ENCODE results near the gene CPB2. TPM values are rescaled to one million over a fixed set of nuclear protein-coding genes. Genes with fewer than 3 reads are reported as not detected.

The CPB2 gene
- total RNA-seq, 1 experiment from 2014 or later = 0.28 TPM

DNA sequence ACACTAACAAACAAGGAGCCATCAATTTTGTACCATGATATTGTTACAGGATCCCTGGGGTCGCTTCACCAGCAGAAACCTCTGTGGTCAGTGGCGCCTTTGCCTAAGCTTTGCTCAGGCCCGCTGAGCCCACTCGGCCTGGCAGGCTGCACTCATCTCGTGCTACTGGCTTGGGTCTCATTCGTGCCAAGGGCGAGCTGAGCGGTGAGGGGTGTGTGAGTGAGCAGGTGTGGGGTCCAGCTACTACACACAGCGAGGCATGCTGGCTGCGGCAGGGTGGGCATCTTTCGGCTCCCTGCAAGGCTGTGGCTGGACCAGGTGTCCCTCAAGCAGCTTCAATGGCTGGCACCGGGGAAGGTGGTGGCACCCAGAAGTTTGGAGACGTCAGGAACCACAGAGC is 19.1 kb downstream of the CPB2 start:
- in situ Hi-C loops (cut with HindIII; ENCODE audit: low pct_unique_long_range_greater_than_20kb, low sequenced_read_pairs) = no loop called here
- no peaks in the 10 kb centered on the region for H3K9me3 ChIP-seq (ENCODE audit: control insufficient read depth, insufficient read depth, low read depth, low read length)
- no peak overlapping the region for H3K4me3 ChIP-seq (ENCODE audit: low read depth in 2 of 2, low read length in 2 of 2)
- H3K36me3 ChIP-seq (ENCODE audit: control insufficient read depth, insufficient read depth, low read length) = no peaks in the 10 kb centered on the region
- TF ChIP-seq, protein P1, sequence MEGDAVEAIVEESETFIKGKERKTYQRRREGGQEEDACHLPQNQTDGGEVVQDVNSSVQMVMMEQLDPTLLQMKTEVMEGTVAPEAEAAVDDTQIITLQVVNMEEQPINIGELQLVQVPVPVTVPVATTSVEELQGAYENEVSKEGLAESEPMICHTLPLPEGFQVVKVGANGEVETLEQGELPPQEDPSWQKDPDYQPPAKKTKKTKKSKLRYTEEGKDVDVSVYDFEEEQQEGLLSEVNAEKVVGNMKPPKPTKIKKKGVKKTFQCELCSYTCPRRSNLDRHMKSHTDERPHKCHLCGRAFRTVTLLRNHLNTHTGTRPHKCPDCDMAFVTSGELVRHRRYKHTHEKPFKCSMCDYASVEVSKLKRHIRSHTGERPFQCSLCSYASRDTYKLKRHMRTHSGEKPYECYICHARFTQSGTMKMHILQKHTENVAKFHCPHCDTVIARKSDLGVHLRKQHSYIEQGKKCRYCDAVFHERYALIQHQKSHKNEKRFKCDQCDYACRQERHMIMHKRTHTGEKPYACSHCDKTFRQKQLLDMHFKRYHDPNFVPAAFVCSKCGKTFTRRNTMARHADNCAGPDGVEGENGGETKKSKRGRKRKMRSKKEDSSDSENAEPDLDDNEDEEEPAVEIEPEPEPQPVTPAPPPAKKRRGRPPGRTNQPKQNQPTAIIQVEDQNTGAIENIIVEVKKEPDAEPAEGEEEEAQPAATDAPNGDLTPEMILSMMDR (IDR thresholded peaks at IDR 0.05) = no peak
- TF ChIP-seq SIN3A (IDR thresholded peaks at IDR 0.05; ENCODE audit: borderline replicate concordance, insufficient read depth, low read depth, low read length) = no peak
- TF ChIP-seq POLR2AphosphoS5 (IDR thresholded peaks at IDR 0.05; ENCODE audit: low read depth, low read length) = no peak
- TF ChIP-seq TCF7L2 (IDR thresholded peaks at IDR 0.05; ENCODE audit: low read depth, low read length) = no peak
- TF ChIP-seq, protein P2, sequence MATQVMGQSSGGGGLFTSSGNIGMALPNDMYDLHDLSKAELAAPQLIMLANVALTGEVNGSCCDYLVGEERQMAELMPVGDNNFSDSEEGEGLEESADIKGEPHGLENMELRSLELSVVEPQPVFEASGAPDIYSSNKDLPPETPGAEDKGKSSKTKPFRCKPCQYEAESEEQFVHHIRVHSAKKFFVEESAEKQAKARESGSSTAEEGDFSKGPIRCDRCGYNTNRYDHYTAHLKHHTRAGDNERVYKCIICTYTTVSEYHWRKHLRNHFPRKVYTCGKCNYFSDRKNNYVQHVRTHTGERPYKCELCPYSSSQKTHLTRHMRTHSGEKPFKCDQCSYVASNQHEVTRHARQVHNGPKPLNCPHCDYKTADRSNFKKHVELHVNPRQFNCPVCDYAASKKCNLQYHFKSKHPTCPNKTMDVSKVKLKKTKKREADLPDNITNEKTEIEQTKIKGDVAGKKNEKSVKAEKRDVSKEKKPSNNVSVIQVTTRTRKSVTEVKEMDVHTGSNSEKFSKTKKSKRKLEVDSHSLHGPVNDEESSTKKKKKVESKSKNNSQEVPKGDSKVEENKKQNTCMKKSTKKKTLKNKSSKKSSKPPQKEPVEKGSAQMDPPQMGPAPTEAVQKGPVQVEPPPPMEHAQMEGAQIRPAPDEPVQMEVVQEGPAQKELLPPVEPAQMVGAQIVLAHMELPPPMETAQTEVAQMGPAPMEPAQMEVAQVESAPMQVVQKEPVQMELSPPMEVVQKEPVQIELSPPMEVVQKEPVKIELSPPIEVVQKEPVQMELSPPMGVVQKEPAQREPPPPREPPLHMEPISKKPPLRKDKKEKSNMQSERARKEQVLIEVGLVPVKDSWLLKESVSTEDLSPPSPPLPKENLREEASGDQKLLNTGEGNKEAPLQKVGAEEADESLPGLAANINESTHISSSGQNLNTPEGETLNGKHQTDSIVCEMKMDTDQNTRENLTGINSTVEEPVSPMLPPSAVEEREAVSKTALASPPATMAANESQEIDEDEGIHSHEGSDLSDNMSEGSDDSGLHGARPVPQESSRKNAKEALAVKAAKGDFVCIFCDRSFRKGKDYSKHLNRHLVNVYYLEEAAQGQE (IDR thresholded peaks at IDR 0.05; ENCODE audit: insufficient read depth in 1 of 2, low read depth in 2 of 2, low read length in 1 of 2) = no peak
- H3K27ac ChIP-seq (ENCODE audit: low read length) = no peak overlapping the region
- H3K4me1 ChIP-seq (ENCODE audit: control insufficient read depth, insufficient read depth, low read length) = no peaks in the 10 kb centered on the region
- DNase-seq (ENCODE audit: low read depth, low spot score) (no peak), ATAC-seq (no peak)
- no TSS peak for BruUV-seq (replicated peaks)
- intact Hi-C loops (cut with micrococcal nuclease; ENCODE audit: unreplicated experiment) = no loop called here
- ChIA-PET POLR2A (no interaction called here), CTCF (interaction anchor here (0.6 kb wide), 1 partner anchor 152 kb away, joined by 4 read pairs; no protein-coding TSS in a partner anchor)
- no peaks in the 10 kb centered on the region; the same call in 1 of the 2 replicates for H3K27me3 ChIP-seq (ENCODE audit: control insufficient read depth, insufficient read depth, low read length)

DNA sequence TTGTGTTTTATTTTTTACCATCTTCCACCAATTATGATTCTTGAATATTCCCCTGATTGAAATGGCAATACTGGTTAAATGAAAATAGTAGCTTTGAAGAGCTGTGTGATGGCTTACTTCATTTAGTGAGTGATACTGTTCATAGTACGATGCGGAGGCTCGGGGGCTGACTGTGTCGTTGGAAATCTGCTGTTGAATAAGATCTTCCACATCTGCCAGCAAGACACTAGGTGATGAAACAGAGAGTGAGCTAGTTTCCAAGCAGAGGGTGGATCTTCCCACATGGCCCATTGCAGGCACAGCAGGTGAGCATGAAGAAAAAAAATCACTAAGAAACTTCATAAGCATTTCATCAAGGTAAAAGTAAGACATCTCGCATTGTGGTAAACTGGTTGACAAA is 22.5 kb downstream of the CPB2 start:
- in situ Hi-C loops (cut with HindIII; ENCODE audit: low pct_unique_long_range_greater_than_20kb, low sequenced_read_pairs) = no loop called here

More for the DNA sequence above, 22.5 kb downstream of the CPB2 start:
- intact Hi-C loops (cut with micrococcal nuclease; ENCODE audit: unreplicated experiment) = no loop called here
- ATAC-seq (no peak), DNase-seq (ENCODE audit: low read depth, low spot score) (no peak)
- Histone ChIP-seq H3K27ac (ENCODE audit: low read length) (no peak overlapping the region), H3K9me3 (ENCODE audit: control insufficient read depth, insufficient read depth, low read depth, low read length) (no peaks in the 10 kb centered on the region), H3K36me3 (ENCODE audit: control insufficient read depth, insufficient read depth, low read length) (no peaks in the 10 kb centered on the region), H3K4me1 (ENCODE audit: control insufficient read depth, insufficient read depth, low read length) (no peaks in the 10 kb centered on the region), H3K27me3 (ENCODE audit: control insufficient read depth, insufficient read depth, low read length) (no peaks in the 10 kb centered on the region), H3K4me3 (ENCODE audit: low read depth in 2 of 2, low read length in 2 of 2) (no peak overlapping the region)
- TF ChIP-seq, protein P1 (IDR thresholded peaks at IDR 0.05) = no peak
- TF ChIP-seq TCF7L2 (IDR thresholded peaks at IDR 0.05; ENCODE audit: low read depth, low read length) = no peak
- TF ChIP-seq SIN3A (IDR thresholded peaks at IDR 0.05; ENCODE audit: borderline replicate concordance, insufficient read depth, low read depth, low read length) = no peak
- TF ChIP-seq POLR2AphosphoS5 (IDR thresholded peaks at IDR 0.05; ENCODE audit: low read depth, low read length) = no peak
- TF ChIP-seq, protein P2 (IDR thresholded peaks at IDR 0.05; ENCODE audit: insufficient read depth in 1 of 2, low read depth in 2 of 2, low read length in 1 of 2) = no peak
- ChIA-PET POLR2A (no interaction called here), CTCF (no interaction called here)
- BruUV-seq (replicated peaks) = no TSS peak
